Colonic mucosa (tissue), 4 donors: ENCODE data around the gene PRSS36. TPM values are rescaled to one million over a fixed set of nuclear protein-coding genes. Genes with fewer than 3 reads are reported as not detected.
A peak's percentile ranks its signal among the peaks of the same experiment; 100 is the strongest.

Source experiments
- DNase-seq: peaks from one replicate; pipeline ENCODE4 v3.0.0-alpha.2; 2020
- H3K27ac ChIP-seq: fragments of 200-600 bp; one replicate; pipeline ENCODE4 v1.8.0; 2021
- H3K27me3 ChIP-seq: fragments of 200-600 bp; one replicate; pipeline ENCODE4 v1.8.0; 2021
- H3K36me3 ChIP-seq: fragments of 200-600 bp; one replicate; pipeline ENCODE4 v1.8.0; 2021
- H3K4me1 ChIP-seq: fragments of 200-600 bp; one replicate; pipeline ENCODE4 v1.8.0; 2021; ENCODE audit warnings: mild to moderate bottlenecking
- H3K4me3 ChIP-seq: fragments of 200-600 bp; one replicate; pipeline ENCODE4 v1.8.0; 2021
- H3K9ac ChIP-seq, 2 donors: one replicate each; pipeline ENCODE4 v1.7.0; 2013; ENCODE audit warnings: control low read depth in 2 of 2, low read depth in 2 of 2, low read length in 2 of 2
- H3K9me3 ChIP-seq: fragments of 200-600 bp; one replicate; pipeline ENCODE4 v1.8.0; 2021
- intact Hi-C: fragments of 100-400 bp; cut with DNase I; formaldehyde crosslinking; loops from one replicate; pipeline ENCODE4 v1.14.1; 2022
- total RNA-seq, 2 donors: library from RNA; stranded (reverse); fragmentation: NEBNext Ultra II Directional in 1 of 2; extraction: Animal tissue kit (Norgen Biotek cat#: 25700) in 1 of 2; gene quantifications; one replicate each; pipeline ENCODE4 v1.2.1, GENCODE V29; 2021
- TF ChIP-seq, protein P1 (sequence below): fragments of 200-600 bp; IDR thresholded peaks from one replicate; pipeline ENCODE4 v1.8.0; 2022; ENCODE audit warnings: antibody characterized with exemption, mild to moderate bottlenecking
- donor health status: healthy.
- donor health status: DM: no; HTN: no; CAD: no.
- donor health status: DM: no; HTN: no; CAD: no.

PRSS36 gene
- total RNA-seq, 2 donors from 2014 or later = 3.6 to 6.4 TPM

DNA sequence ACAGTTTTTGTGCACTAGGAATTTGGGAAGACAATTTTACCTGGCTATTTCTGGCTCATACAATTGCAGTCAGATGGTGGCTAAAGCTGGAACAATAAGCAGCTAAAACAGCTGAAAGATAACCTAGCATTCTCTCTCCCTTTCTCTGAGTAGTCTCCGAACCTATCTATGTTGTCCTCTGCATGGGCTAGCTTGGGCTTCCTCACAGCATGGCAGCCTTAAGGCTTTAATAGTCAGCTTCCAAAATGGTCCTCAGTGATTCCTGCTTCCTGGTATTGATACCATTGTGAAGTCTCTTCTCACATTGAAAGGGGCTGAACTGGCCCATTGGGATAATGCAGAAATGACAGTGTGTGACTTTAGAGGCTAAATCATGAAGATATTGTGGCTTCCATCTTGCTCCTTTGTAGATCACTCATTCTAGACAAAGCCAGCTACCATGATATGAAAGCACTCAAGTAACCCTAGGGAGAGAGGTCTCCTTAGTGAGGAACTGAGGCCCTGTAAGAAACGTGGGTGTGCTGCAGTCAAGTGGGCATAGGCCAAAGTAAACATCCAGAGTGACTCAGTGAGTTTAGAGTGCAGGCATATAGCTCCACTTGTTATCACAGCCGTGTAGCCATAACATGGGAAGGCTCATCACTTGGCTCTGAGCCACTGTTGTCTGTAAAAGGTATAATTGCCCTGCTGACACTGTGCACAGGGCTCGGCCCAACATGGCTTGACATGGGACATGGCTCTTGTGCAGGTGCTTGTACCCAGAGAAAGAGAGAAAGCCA is 49.8 kb downstream of the PRSS36 start:
- Histone ChIP-seq H3K27me3 (no peaks in the 10 kb centered on the region), H3K36me3 (no peaks in the 10 kb centered on the region), H3K4me3 (no peak overlapping the region), H3K9me3 (no peaks in the 10 kb centered on the region), H3K27ac (no peak overlapping the region), H3K4me1 (no peaks in the 10 kb centered on the region), H3K9ac (no peak overlapping the region)
- no peak for DNase-seq
- TF ChIP-seq, protein P1, sequence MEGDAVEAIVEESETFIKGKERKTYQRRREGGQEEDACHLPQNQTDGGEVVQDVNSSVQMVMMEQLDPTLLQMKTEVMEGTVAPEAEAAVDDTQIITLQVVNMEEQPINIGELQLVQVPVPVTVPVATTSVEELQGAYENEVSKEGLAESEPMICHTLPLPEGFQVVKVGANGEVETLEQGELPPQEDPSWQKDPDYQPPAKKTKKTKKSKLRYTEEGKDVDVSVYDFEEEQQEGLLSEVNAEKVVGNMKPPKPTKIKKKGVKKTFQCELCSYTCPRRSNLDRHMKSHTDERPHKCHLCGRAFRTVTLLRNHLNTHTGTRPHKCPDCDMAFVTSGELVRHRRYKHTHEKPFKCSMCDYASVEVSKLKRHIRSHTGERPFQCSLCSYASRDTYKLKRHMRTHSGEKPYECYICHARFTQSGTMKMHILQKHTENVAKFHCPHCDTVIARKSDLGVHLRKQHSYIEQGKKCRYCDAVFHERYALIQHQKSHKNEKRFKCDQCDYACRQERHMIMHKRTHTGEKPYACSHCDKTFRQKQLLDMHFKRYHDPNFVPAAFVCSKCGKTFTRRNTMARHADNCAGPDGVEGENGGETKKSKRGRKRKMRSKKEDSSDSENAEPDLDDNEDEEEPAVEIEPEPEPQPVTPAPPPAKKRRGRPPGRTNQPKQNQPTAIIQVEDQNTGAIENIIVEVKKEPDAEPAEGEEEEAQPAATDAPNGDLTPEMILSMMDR = no peak
- intact Hi-C loops = loop anchor here (10.0 kb wide), 1 partner anchor 55 kb away; the partner anchor contains the start of gene PRSS36

DNA sequence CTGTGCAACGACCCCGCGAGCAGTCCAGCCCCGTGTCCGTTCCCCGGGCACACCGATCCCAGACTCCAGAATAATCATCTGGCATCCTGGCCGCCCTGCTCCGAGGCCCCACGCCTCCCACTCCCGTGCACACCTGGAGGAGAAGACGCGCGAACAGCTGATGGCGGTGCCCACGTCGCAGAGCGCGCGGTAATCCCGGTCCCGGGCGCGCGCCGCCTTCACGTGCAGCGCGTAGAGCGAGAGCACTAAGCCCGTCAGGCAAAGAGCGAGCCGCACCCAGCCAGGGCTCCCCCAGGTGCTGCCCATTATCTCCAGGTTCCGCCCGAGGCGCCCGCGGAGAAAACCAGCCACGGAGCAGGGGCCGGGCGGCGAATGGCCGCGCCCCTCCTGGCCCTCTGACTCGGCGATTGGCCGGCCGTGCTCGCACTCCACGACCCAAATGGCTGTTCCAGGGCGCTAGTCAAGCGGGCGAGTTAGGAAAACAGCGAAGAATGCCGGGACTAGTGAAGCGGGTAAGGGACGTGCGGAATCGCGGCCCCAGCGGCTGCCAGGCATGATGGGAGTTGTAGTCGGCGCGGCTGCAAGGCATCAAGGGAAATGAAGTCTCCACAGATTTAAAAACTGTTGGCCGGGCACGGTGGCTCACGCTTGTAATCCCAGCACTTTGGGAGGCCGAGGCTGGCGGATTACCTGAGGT is 55.3 kb downstream of the PRSS36 start, which contains the start of gene VKORC1:
TSS of gene VKORC1 (minus strand) at position 374 of the 697 bp plus-strand sequence. CDS start at position 306, 68 bp downstream.
- intact Hi-C loops = loop anchor here (10.0 kb wide), 1 partner anchor 60 kb away; the partner anchor contains the start of gene PRSS36

DNA sequence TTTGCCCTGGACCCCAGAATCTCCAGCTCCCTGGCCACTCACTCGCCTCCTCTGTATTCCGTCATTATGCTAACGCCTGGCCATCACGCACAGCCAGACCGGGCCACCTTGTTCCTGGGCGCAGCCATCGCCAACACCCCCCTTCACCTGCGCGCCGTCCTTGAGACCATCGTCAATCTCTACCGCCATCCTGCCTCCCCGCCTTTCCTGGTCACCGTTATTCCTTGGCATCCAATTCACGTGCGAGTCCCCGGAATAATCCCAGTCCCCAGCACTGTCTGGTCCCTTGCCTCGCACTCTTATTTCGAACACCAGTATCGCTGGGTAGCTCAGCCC is 55.8 kb downstream of the PRSS36 start:
- peak overlapping the region; percentile 82 to 89 for H3K9ac ChIP-seq
- TF ChIP-seq, protein P1 = no peak
- H3K36me3 ChIP-seq = no peaks in the 10 kb centered on the region
- intact Hi-C loops = loop anchor here (10.0 kb wide), 1 partner anchor 61 kb away; the partner anchor contains the start of gene PRSS36
- peak overlapping the region; percentile 73 for H3K4me3 ChIP-seq
- H3K27me3 ChIP-seq = no peaks in the 10 kb centered on the region
- H3K27ac ChIP-seq = peak overlapping the region; percentile 85
- peak; percentile 33 for DNase-seq
- peaks cover 8% of the 10 kb centered on the region for H3K4me1 ChIP-seq
- no peaks in the 10 kb centered on the region for H3K9me3 ChIP-seq

More for the DNA sequence above, 55.3 kb downstream of the PRSS36 start, which contains the start of gene VKORC1:
- H3K27me3 ChIP-seq = no peaks in the 10 kb centered on the region
- H3K9me3 ChIP-seq = no peaks in the 10 kb centered on the region
- H3K4me1 ChIP-seq = peaks cover 8% of the 10 kb centered on the region
- H3K36me3 ChIP-seq = no peaks in the 10 kb centered on the region
- H3K27ac ChIP-seq = peak within 1 kb of the TSS; percentile 85
- H3K4me3 ChIP-seq = peak within 1 kb of the TSS; percentile 73
- peak; percentile 97 for DNase-seq
- TF ChIP-seq, protein P1 = no peak
- peak within 1 kb of the TSS; percentile 82 to 89 for H3K9ac ChIP-seq

DNA sequence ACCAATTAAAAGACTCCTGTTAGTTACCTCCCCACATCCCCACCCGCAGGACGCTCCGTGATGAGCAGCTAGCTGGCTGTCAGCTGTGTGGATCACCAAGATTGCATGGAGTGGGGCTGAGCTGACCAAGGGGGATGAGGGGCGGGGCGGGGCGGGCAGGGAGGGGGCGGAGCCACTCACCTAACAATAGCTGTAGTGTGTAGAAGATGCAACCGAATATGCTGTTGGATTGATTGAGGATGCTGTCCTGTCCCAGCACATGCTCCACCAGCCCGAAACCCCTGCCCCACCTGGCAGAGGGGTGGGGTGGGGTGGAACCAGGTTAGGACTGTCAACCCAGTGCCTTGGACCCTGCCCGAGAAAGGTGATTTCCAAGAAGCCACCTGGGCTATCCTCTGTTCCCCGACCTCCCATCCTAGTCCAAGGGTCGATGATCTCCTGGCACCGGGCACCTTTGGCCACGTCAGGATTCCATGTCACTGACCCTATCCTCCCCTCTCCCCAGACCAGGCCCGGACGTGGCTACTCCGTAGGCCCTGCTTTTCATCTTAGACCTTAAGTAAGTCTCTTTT is 56.6 kb downstream of the PRSS36 start:
- peak; percentile 34 for DNase-seq
- Histone ChIP-seq H3K4me1 (peaks cover 8% of the 10 kb centered on the region), H3K27ac (no peak overlapping the region), H3K4me3 (no peak overlapping the region), H3K27me3 (no peaks in the 10 kb centered on the region), H3K9ac (no peak overlapping the region), H3K9me3 (no peaks in the 10 kb centered on the region), H3K36me3 (no peaks in the 10 kb centered on the region)
- TF ChIP-seq, protein P1 = no peak
- intact Hi-C loops = loop anchor here (10.0 kb wide), 1 partner anchor 62 kb away; the partner anchor contains the start of gene PRSS36

DNA sequence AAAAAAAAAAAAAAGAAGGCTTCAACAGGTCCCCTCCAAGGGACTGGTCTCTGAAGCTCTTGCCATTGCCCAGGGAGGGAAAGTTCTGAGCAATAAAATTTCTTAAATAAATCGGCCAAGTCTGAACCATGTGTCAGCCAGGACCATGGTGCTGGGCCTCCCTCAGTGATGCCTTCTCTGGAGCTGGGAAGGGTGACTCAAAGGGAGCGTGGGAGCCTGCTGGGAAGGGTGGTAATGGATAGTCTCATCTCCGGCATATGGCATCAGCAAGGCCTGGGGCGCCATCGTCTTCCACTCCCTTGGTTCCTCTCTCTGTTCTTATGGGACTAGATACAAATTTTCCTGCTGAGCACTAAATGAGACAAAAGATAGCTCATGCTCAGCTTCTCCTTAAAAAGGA is 57.5 kb downstream of the PRSS36 start:
- Histone ChIP-seq H3K9me3 (no peaks in the 10 kb centered on the region), H3K4me3 (no peak overlapping the region), H3K27ac (no peak overlapping the region), H3K27me3 (no peaks in the 10 kb centered on the region), H3K4me1 (peaks cover 8% of the 10 kb centered on the region), H3K36me3 (no peaks in the 10 kb centered on the region), H3K9ac (peak overlapping the region in 1 of 2 donors; percentile 8)
- intact Hi-C loops = loop anchor here (10.0 kb wide), 1 partner anchor 62 kb away; the partner anchor contains the start of gene PRSS36
- TF ChIP-seq, protein P1 = no peak
- no peak for DNase-seq
